GM18519 (cell line): ENCODE measurements around the gene SMIM28.
"Not testable (repeated sequence)": the region's sequence is repeated elsewhere in the genome, so short reads cannot be mapped to it uniquely, and the experiment has no call there.

Experiments used
- ATAC-seq: cut with Tn5 transposase; IDR thresholded peaks from one replicate; pipeline ENCODE4 v1.9.1; 2021; ENCODE audit warnings: mild to moderate bottlenecking, moderate library complexity; ENCODE audit not compliant: unreplicated experiment, low FRiP score

SMIM28 gene

GRCh38 chr6:138403801-138404665, 26.3 kb downstream of the SMIM28 start, which contains the start of gene HEBP2:
Gene HEBP2 (plus strand): TSS chr6:138404223. CDS start chr6:138404496, 273 bp downstream.
- ATAC-seq: peak; percentile 56

- ATAC-seq: no peak
These were observed 27.1 kb downstream of the SMIM28 start for GRCh38 chr6:138404666-138405337.

GRCh38 chr6:138405816-138406413, 28.2 kb downstream of the SMIM28 start:
- ATAC-seq: no peak

- ATAC-seq: no peak
These were observed 28.7 kb downstream of the SMIM28 start for GRCh38 chr6:138406443-138406842.

- no peak for ATAC-seq
These were observed 32.5 kb downstream of the SMIM28 start for GRCh38 chr6:138410048-138410735.

- no peak for ATAC-seq
These were observed 33.5 kb downstream of the SMIM28 start for GRCh38 chr6:138410972-138411880.

GRCh38 chr6:138415125-138415524, 37.4 kb downstream of the SMIM28 start:
- no peak for ATAC-seq

- no peak for ATAC-seq
These were observed 38.5 kb downstream of the SMIM28 start for GRCh38 chr6:138416206-138416605.

GRCh38 chr6:138417493-138418117, 39.9 kb downstream of the SMIM28 start:
- no peak for ATAC-seq

GRCh38 chr6:138418118-138418742, 40.5 kb downstream of the SMIM28 start:
- no peak for ATAC-seq

- no peak for ATAC-seq
These were observed 42.1 kb downstream of the SMIM28 start for GRCh38 chr6:138419766-138420165.

- ATAC-seq: no peak
These were observed 42.7 kb downstream of the SMIM28 start for GRCh38 chr6:138420356-138420755.

GRCh38 chr6:138421089-138421488, 43.4 kb downstream of the SMIM28 start:
- no peak for ATAC-seq

- no peak for ATAC-seq
These were observed 43.9 kb downstream of the SMIM28 start for GRCh38 chr6:138421608-138422007.

GRCh38 chr6:138422861-138423260, 45.2 kb downstream of the SMIM28 start:
- ATAC-seq: no peak

GRCh38 chr6:138424004-138424904, 46.5 kb downstream of the SMIM28 start:
- no peak for ATAC-seq

GRCh38 chr6:138425256-138425655, 47.6 kb downstream of the SMIM28 start:
- ATAC-seq: not testable (repeated sequence)
